ENCODE results near the gene ZNF592.

GRCh38 chr15:84811151-84811550 lies 62.8 kb downstream of the ZNF592 start:
- TF ChIP-seq CTCF (IDR thresholded peaks at IDR 0.05; ENCODE audit: extremely low read depth in 1 of 2, insufficient read depth in 1 of 2, low read depth in 1 of 2, low read length in 2 of 2) = no peak
- TF ChIP-seq POLR2A (IDR thresholded peaks at IDR 0.05; ENCODE audit: low read depth, low read length) = no peak
- TF ChIP-seq JUN (IDR thresholded peaks at IDR 0.05; ENCODE audit: borderline replicate concordance, insufficient read depth, insufficient read length, low read depth) = no peak
- TF ChIP-seq, protein P1, sequence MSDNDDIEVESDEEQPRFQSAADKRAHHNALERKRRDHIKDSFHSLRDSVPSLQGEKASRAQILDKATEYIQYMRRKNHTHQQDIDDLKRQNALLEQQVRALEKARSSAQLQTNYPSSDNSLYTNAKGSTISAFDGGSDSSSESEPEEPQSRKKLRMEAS (IDR thresholded peaks at IDR 0.05; ENCODE audit: insufficient read depth, insufficient read length) = no peak
- TF ChIP-seq MYC (IDR thresholded peaks at IDR 0.05; ENCODE audit: low read depth, low read length) = no peak
- no peak for TF ChIP-seq EZH2 (IDR thresholded peaks at IDR 0.05; ENCODE audit: borderline replicate concordance, low read depth, low read length, severe bottlenecking)
- TF ChIP-seq POLR2AphosphoS5 (IDR thresholded peaks at IDR 0.05; ENCODE audit: insufficient read depth, low read depth, low read length) = no peak
- TF ChIP-seq FOS (IDR thresholded peaks at IDR 0.05; ENCODE audit: borderline replicate concordance, insufficient read depth, low read length) = no peak
- TF ChIP-seq GATA2 (IDR thresholded peaks at IDR 0.05; ENCODE audit: insufficient read depth, insufficient read length, low read depth, low read length) = no peak
